ENCODE results near the gene CES4A. TPM values are rescaled to one million over a fixed set of nuclear protein-coding genes. Genes with fewer than 3 reads are reported as not detected.

CES4A gene
- total and polyA plus RNA-seq, 2 donors (not counting 1 experiment from before 2014, with no cell fraction given): 1.3 to 2.1 TPM

- DNase-seq (ENCODE audit: low read depth in 2 of 2): no peak
- Histone ChIP-seq H2AFZ (ENCODE audit: low read length) (no peak overlapping the region), H3K27me3 (ENCODE audit: control insufficient read depth, insufficient read depth, low read length) (peaks cover 2% of the 10 kb centered on the region), H3K9ac (ENCODE audit: insufficient read depth, low read length) (no peak overlapping the region), H3K36me3 (ENCODE audit: control insufficient read depth, insufficient read depth, low read length) (no peaks in the 10 kb centered on the region), H3K4me1 (ENCODE audit: control insufficient read depth, extremely low read depth, insufficient read depth, low read length) (no peaks in the 10 kb centered on the region), H3K27ac (ENCODE audit: insufficient read depth, low read length) (no peak overlapping the region), H3K79me2 (ENCODE audit: control insufficient read depth, insufficient read depth, low read length) (no peaks in the 10 kb centered on the region), H4K20me1 (ENCODE audit: control insufficient read depth, extremely low read depth, insufficient read depth, low read length) (no peaks in the 10 kb centered on the region), H3K9me3 (ENCODE audit: control insufficient read depth, insufficient read depth, low read depth, low read length) (no peaks in the 10 kb centered on the region), H3K4me3 (replicated peaks in 1 of 4; ENCODE audit: control extremely low read depth in 1 of 4, insufficient read depth in 1 of 4, low read depth in 3 of 4, low read length in 4 of 4) (no peak overlapping the region), H3K4me2 (ENCODE audit: extremely low read depth, insufficient read depth, low read length) (no peak overlapping the region)
- TF ChIP-seq CTCF (conservative IDR thresholded peaks at IDR 0.05 in 1 of 2, IDR thresholded peaks at IDR 0.05 in 1 of 2; ENCODE audit: low read depth in 1 of 2, low read length in 2 of 2): no peak
- TF ChIP-seq EZH2 (IDR thresholded peaks at IDR 0.05; ENCODE audit: low read length, missing control alignments): no peak
Observed at GRCh38 chr16:66968847-66969246, 19.5 kb upstream of the CES4A start.

- TF ChIP-seq EZH2 (IDR thresholded peaks at IDR 0.05; ENCODE audit: low read length, missing control alignments): no peak
- no peak for TF ChIP-seq CTCF (conservative IDR thresholded peaks at IDR 0.05 in 1 of 2, IDR thresholded peaks at IDR 0.05 in 1 of 2; ENCODE audit: low read depth in 1 of 2, low read length in 2 of 2)
- no peak overlapping the region for H3K4me2 ChIP-seq (ENCODE audit: extremely low read depth, insufficient read depth, low read length)
- H3K4me1 ChIP-seq (ENCODE audit: control insufficient read depth, extremely low read depth, insufficient read depth, low read length): no peaks in the 10 kb centered on the region
- H2AFZ ChIP-seq (ENCODE audit: low read length): no peak overlapping the region
- H3K4me3 ChIP-seq (replicated peaks in 1 of 4; ENCODE audit: control extremely low read depth in 1 of 4, insufficient read depth in 1 of 4, low read depth in 3 of 4, low read length in 4 of 4): no peak overlapping the region
- H3K36me3 ChIP-seq (ENCODE audit: control insufficient read depth, insufficient read depth, low read length): no peaks in the 10 kb centered on the region
- no peaks in the 10 kb centered on the region for H3K9me3 ChIP-seq (ENCODE audit: control insufficient read depth, insufficient read depth, low read depth, low read length)
- H3K27me3 ChIP-seq (ENCODE audit: control insufficient read depth, insufficient read depth, low read length): no peaks in the 10 kb centered on the region
- peak in 1 of 2 donors; percentile 71 for DNase-seq (ENCODE audit: low read depth in 2 of 2)
- H3K9ac ChIP-seq (ENCODE audit: insufficient read depth, low read length): no peak overlapping the region
- H4K20me1 ChIP-seq (ENCODE audit: control insufficient read depth, extremely low read depth, insufficient read depth, low read length): no peaks in the 10 kb centered on the region
- no peak overlapping the region for H3K27ac ChIP-seq (ENCODE audit: insufficient read depth, low read length)
- H3K79me2 ChIP-seq (ENCODE audit: control insufficient read depth, insufficient read depth, low read length): no peaks in the 10 kb centered on the region
Observed at GRCh38 chr16:66970775-66971720, 17.3 kb upstream of the CES4A start.

- Histone ChIP-seq H3K79me2 (ENCODE audit: control insufficient read depth, insufficient read depth, low read length) (no peaks in the 10 kb centered on the region), H3K9ac (ENCODE audit: insufficient read depth, low read length) (no peak overlapping the region), H2AFZ (ENCODE audit: low read length) (no peak overlapping the region), H4K20me1 (ENCODE audit: control insufficient read depth, extremely low read depth, insufficient read depth, low read length) (no peaks in the 10 kb centered on the region), H3K4me3 (replicated peaks in 1 of 4; ENCODE audit: control extremely low read depth in 1 of 4, insufficient read depth in 1 of 4, low read depth in 3 of 4, low read length in 4 of 4) (no peak overlapping the region), H3K27ac (ENCODE audit: insufficient read depth, low read length) (no peak overlapping the region), H3K4me2 (ENCODE audit: extremely low read depth, insufficient read depth, low read length) (no peak overlapping the region), H3K4me1 (ENCODE audit: control insufficient read depth, extremely low read depth, insufficient read depth, low read length) (no peaks in the 10 kb centered on the region), H3K9me3 (ENCODE audit: control insufficient read depth, insufficient read depth, low read depth, low read length) (no peaks in the 10 kb centered on the region), H3K36me3 (ENCODE audit: control insufficient read depth, insufficient read depth, low read length) (no peaks in the 10 kb centered on the region), H3K27me3 (ENCODE audit: control insufficient read depth, insufficient read depth, low read length) (no peaks in the 10 kb centered on the region)
- DNase-seq (ENCODE audit: low read depth in 2 of 2): no peak
- no peak for TF ChIP-seq EZH2 (IDR thresholded peaks at IDR 0.05; ENCODE audit: low read length, missing control alignments)
- TF ChIP-seq CTCF (conservative IDR thresholded peaks at IDR 0.05 in 1 of 2, IDR thresholded peaks at IDR 0.05 in 1 of 2; ENCODE audit: low read depth in 1 of 2, low read length in 2 of 2): no peak
Observed at GRCh38 chr16:66972983-66973382, 15.4 kb upstream of the CES4A start.

All from fibroblast of lung (primary cell).